OCI-LY3 (cell line): ENCODE data around the gene ASB5.

Source experiments
- EZH2phosphoT487 ChIP-seq: fragments of 200-600 bp; shearing (Covaris generic); IDR thresholded peaks from 2 replicates; pipeline ENCODE4 v1.6.1; 2018; ENCODE audit warnings: antibody characterized with exemption, mixed run types, low read depth
- TF ChIP-seq, protein P1 (sequence below): fragments of 200-600, 300-600 bp; sonication (generic); IDR thresholded peaks from 2 replicates; pipeline ENCODE4 v1.5.1; 2014; ENCODE audit warnings: antibody characterized with exemption, low read length, low read depth

DNA sequence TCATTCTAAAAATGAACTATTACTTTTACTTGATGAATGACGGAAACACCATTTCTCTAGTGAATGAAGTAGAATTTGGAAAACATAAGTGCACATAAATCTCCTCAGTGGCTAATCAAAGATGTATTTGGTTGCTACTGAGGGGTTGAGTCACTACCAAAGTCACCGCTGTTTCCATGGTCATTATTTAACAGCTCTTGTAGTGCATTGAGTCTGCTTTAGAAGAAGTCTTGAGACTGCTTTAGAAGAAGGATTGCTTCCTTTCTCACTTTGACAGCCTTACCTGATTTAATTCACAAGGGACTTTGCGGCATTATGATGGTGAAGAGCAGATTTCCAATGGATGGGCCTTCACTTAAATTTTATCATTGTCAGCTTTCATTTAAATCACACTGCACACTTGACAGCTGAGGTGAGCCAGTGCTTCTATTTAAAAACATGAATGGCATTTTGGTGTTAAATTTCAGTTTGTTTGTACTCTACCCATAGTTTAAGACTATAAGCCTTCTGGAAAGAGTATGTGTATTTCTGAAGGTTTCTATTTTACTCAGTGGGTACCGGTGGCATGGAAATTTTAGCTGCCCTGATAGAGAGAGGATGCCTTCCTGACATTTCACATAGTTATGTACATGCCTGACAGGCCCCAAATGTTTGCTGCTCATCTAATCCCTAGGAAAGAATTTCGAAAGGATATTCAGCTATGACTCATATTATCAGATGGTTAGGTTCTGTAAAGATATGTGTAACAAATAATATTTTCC, 9.5 kb downstream of the ASB5 start:
- TF ChIP-seq, protein P1, sequence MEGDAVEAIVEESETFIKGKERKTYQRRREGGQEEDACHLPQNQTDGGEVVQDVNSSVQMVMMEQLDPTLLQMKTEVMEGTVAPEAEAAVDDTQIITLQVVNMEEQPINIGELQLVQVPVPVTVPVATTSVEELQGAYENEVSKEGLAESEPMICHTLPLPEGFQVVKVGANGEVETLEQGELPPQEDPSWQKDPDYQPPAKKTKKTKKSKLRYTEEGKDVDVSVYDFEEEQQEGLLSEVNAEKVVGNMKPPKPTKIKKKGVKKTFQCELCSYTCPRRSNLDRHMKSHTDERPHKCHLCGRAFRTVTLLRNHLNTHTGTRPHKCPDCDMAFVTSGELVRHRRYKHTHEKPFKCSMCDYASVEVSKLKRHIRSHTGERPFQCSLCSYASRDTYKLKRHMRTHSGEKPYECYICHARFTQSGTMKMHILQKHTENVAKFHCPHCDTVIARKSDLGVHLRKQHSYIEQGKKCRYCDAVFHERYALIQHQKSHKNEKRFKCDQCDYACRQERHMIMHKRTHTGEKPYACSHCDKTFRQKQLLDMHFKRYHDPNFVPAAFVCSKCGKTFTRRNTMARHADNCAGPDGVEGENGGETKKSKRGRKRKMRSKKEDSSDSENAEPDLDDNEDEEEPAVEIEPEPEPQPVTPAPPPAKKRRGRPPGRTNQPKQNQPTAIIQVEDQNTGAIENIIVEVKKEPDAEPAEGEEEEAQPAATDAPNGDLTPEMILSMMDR: no peak
- no peak for TF ChIP-seq EZH2phosphoT487
